IMR-90 (cell line): ENCODE results near the gene MSH3. TPM values are rescaled to one million over a fixed set of nuclear protein-coding genes. Genes with fewer than 3 reads are reported as not detected.
A peak's percentile ranks its signal among the peaks of the same experiment; 100 is the strongest.

Source experiments
- ATAC-seq: fragments of 200-7000 bp; cut with Tn5 transposase; 2 replicates; pipeline ENCODE4 v1.9.1; 2020; ENCODE audit warnings: low read depth, mild to moderate bottlenecking, moderate library complexity
- BruUV-seq: library from RNA; stranded (reverse); fragments of 400-500 nt; replicated peaks from 2 replicates; lab custom pipeline; 2021; lab: Mats Ljungman, UMichigan
- CTCF ChIA-PET: fragments of 300-600 bp; formaldehyde crosslinking; extraction: SDS; loops from one replicate; lab custom pipeline; 2021; ENCODE audit warnings: antibody characterized with exemption; lab: Yijun Ruan, JAX
- POLR2A ChIA-PET: fragments of 300-600 bp; sonication (Branson Sonifier 250); formaldehyde crosslinking; loops from one replicate; lab custom pipeline; 2022; ENCODE audit warnings: antibody characterized with exemption; ENCODE audit not compliant: unreplicated experiment; lab: Charles Lee
- DNase-seq: peaks from one replicate; pipeline ENCODE4 v3.0.0; 2013
- H2AFZ ChIP-seq: replicated peaks from 2 replicates; pipeline ENCODE3; 2013; ENCODE audit warnings: low read length, mild to moderate bottlenecking; ENCODE audit not compliant: poor library complexity
- H2AK5ac ChIP-seq: 2 replicates; pipeline ENCODE4 v1.6.1; 2013; ENCODE audit warnings: low read depth, low read length, inconsistent platforms
- H2AK9ac ChIP-seq: replicated peaks from 2 replicates; pipeline ENCODE3; 2013; ENCODE audit warnings: mild to moderate bottlenecking, low read depth, low read length, moderate library complexity; ENCODE audit not compliant: poor library complexity
- H2BK120ac ChIP-seq: 2 replicates; pipeline ENCODE4 v1.6.1; 2013; ENCODE audit warnings: low read depth, low read length, inconsistent platforms
- H2BK15ac ChIP-seq: 3 replicates; pipeline ENCODE4 v1.6.1; 2013; ENCODE audit warnings: low read depth, low read length, inconsistent platforms
- H2BK20ac ChIP-seq: 2 replicates; pipeline ENCODE4 v1.6.1; 2013; ENCODE audit warnings: low read depth, mild to moderate bottlenecking, inconsistent platforms, low read length, moderate library complexity
- H2BK5ac ChIP-seq: 2 replicates; pipeline ENCODE4 v1.6.1; 2013; ENCODE audit warnings: mild to moderate bottlenecking, low read depth, low read length, inconsistent platforms; ENCODE audit not compliant: poor library complexity, severe bottlenecking
- H3K14ac ChIP-seq: replicated peaks from 2 replicates; pipeline ENCODE4 v1.6.1; 2013; ENCODE audit warnings: low read depth, low read length, inconsistent platforms
- H3K18ac ChIP-seq: 2 replicates; pipeline ENCODE4 v1.6.1; 2013; ENCODE audit warnings: low read depth, low read length, control low read depth
- H3K23ac ChIP-seq: 2 replicates; pipeline ENCODE4 v1.6.1; 2013; ENCODE audit warnings: low read depth, low read length, inconsistent platforms
- H3K27ac ChIP-seq: 2 replicates; pipeline ENCODE4 v1.5.1; 2013; ENCODE audit warnings: mild to moderate bottlenecking, control low read depth, low read length; ENCODE audit not compliant: insufficient read depth
- H3K27me3 ChIP-seq: 2 replicates; pipeline ENCODE4 v1.6.1; 2013; ENCODE audit warnings: low read length; ENCODE audit not compliant: control insufficient read depth, insufficient read depth
- H3K36me3 ChIP-seq: 2 replicates; pipeline ENCODE4 v1.6.1; 2013; ENCODE audit warnings: low read length, mixed read lengths; ENCODE audit not compliant: control insufficient read depth, insufficient read depth
- H3K4ac ChIP-seq: 2 replicates; pipeline ENCODE4 v1.6.1; 2013; ENCODE audit warnings: low read depth, low read length, inconsistent platforms
- H3K4me1 ChIP-seq: 2 replicates; pipeline ENCODE4 v1.6.1; 2013; ENCODE audit warnings: low read length, mixed read lengths; ENCODE audit not compliant: control insufficient read depth, insufficient read depth
- H3K4me2 ChIP-seq: 2 replicates; pipeline ENCODE4 v1.6.1; 2013; ENCODE audit warnings: low read depth, mild to moderate bottlenecking, control low read depth, low read length, moderate library complexity
- H3K4me3 ChIP-seq: 2 replicates; pipeline ENCODE4 v1.5.1; 2013; ENCODE audit warnings: low read depth, mild to moderate bottlenecking, control low read depth, low read length, moderate library complexity; ENCODE audit not compliant: insufficient read depth
- H3K56ac ChIP-seq: 2 replicates; pipeline ENCODE4 v1.6.1; 2013; ENCODE audit warnings: low read length, inconsistent platforms; ENCODE audit not compliant: insufficient read depth; ENCODE audit errors: extremely low read depth
- H3K79me1 ChIP-seq, 2 experiments: 2 replicates each; pipeline ENCODE4 v1.6.1; 2013; ENCODE audit warnings: low read length in 2 of 2, inconsistent platforms in 1 of 2, low read depth in 1 of 2
- H3K9ac ChIP-seq: 2 replicates; pipeline ENCODE4 v1.6.1; 2013; ENCODE audit warnings: low read depth, low read length, control low read depth
- H3K9me1 ChIP-seq: 2 replicates; pipeline ENCODE4 v1.6.1; 2013; ENCODE audit warnings: low read length, inconsistent platforms; ENCODE audit not compliant: insufficient read depth
- H3K9me3 ChIP-seq: 2 replicates; pipeline ENCODE4 v1.6.1; 2013; ENCODE audit warnings: low read length; ENCODE audit not compliant: control insufficient read depth, insufficient read depth
- H4K20me1 ChIP-seq: 2 replicates; pipeline ENCODE4 v1.6.1; 2013; ENCODE audit warnings: low read length, inconsistent platforms; ENCODE audit not compliant: insufficient read depth
- H4K5ac ChIP-seq: 2 replicates; pipeline ENCODE4 v1.6.1; 2013; ENCODE audit warnings: mild to moderate bottlenecking, low read depth, low read length, control low read depth
- H4K8ac ChIP-seq, 2 experiments: 2 replicates each; pipeline ENCODE4 v1.6.1; 2013; ENCODE audit warnings: low read depth in 2 of 2, low read length in 2 of 2, control low read depth in 1 of 2, inconsistent platforms in 1 of 2
- H4K91ac ChIP-seq: 2 replicates; pipeline ENCODE4 v1.6.1; 2013; ENCODE audit warnings: low read depth, low read length, inconsistent platforms; ENCODE audit not compliant: insufficient read depth
- MAFK ChIP-seq: IDR thresholded peaks from 2 replicates; pipeline ENCODE4 v1.6.1; 2012; ENCODE audit warnings: low read depth, low read length, improper control_type of control experiment
- SMC3 ChIP-seq: fragments of 150-350 bp; IDR thresholded peaks from 2 replicates; pipeline ENCODE4 v1.6.1; 2016; ENCODE audit warnings: low read depth, mild to moderate bottlenecking, antibody characterized with exemption, low read length, moderate library complexity
- WGBS, 2 experiments: methylation state at CpG; one replicate each; pipeline versions ENCODE4 v1.1.5 to v1.1.7; 2013; ENCODE audit warnings: missing lambda C conversion rate in 2 of 2; ENCODE audit not compliant: insufficient read length in 1 of 2; ENCODE audit errors: extremely low coverage in 2 of 2; 5-methylcytosine and 5-hydroxymethylcytosine counted together
- dilution Hi-C: fragments of 300-500 bp; cut with HindIII; formaldehyde crosslinking; loops from one replicate; pipeline ENCODE4 v1.14.3; 2018; ENCODE audit warnings: low sequenced_read_pairs; ENCODE audit not compliant: unreplicated experiment
- in situ Hi-C: fragments of 300-500 bp; cut with MboI; formaldehyde crosslinking; loops from 3 replicates; pipeline ENCODE4 v1.14.3; 2019; ENCODE audit warnings: low sequenced_read_pairs, inconsistent platforms, mixed read lengths
- intact Hi-C: fragments of 100-400 bp; cut with micrococcal nuclease; formaldehyde crosslinking; loops from 2 replicates; pipeline ENCODE4 v1.10.0; 2022
- polyA plus RNA-seq, 3 experiments: library from polyadenylated mRNA; depleted of rRNA; stranded (reverse); fragments of >200 nt; gene quantifications; 2 replicates each; pipeline ENCODE4 v1.2.3, GENCODE V29; 2012; ENCODE audit warnings: low replicate concordance in 1 of 3
- total RNA-seq: library from RNA; depleted of rRNA; stranded (reverse); fragments of >200 nt; gene quantifications from 2 replicates; pipeline ENCODE4 v1.2.3, GENCODE V29; 2012

MSH3 gene
- total and polyA plus RNA-seq, 2 of the 4 experiments (the other 2 are of a cell fraction) = 4.6 to 13.3 TPM

DNA sequence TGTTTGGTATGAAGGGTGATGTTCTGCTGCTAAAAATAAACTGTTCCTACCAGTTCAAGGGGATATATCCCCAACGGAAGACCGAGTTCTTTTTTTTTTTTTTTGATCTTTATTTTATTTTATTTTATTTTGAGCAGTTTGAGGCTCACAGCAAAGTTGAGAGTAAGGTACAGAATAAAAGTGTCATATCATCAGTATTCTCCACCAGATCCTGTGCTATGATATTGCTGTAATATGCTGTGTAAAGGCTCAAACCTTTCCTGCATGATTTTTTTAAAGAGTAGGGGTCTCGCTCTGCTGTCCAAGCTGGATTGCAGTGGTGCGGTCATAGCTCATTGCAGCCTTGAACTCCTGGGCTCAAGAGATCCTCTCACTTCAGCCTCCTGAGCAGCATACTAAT is 35.2 kb downstream of the MSH3 start:
- in situ Hi-C loops = loop anchor here (10.0 kb wide), 2 partner anchors 505 to 605 kb away; no protein-coding TSS in a partner anchor
- Histone ChIP-seq H4K5ac (no peak overlapping the region), H3K4me1 (peaks cover 2% of the 10 kb centered on the region; the same call in 1 of the 2 replicates), H3K18ac (no peak overlapping the region), H3K14ac (no peak overlapping the region), H3K27me3 (no peaks in the 10 kb centered on the region), H2AK5ac (no peak overlapping the region), H3K9me3 (no peaks in the 10 kb centered on the region), H3K27ac (no peak overlapping the region), H3K4me2 (no peak overlapping the region), H2BK120ac (no peak overlapping the region), H2BK5ac (no peak overlapping the region), H3K36me3 (no peaks in the 10 kb centered on the region), H2AK9ac (no peak overlapping the region), H3K9ac (no peak overlapping the region), H3K56ac (no peak overlapping the region), H2BK20ac (no peak overlapping the region), H2AFZ (no peak overlapping the region), H4K20me1 (no peaks in the 10 kb centered on the region), H3K4ac (no peak overlapping the region), H4K91ac (no peak overlapping the region), H3K4me3 (no peak overlapping the region), H3K79me1 (peaks cover 10 to 15% of the 10 kb centered on the region in 2 experiments; a peak in 3 of 4 replicates), H2BK15ac (no peak overlapping the region), H3K23ac (no peak overlapping the region), H4K8ac (no peak overlapping the region), H3K9me1 (no peaks in the 10 kb centered on the region)
- WGBS, 2 experiments = no CpG with 5 or more reads among the region's 4 CpGs
- POLR2A ChIA-PET = no interaction called here
- no TSS peak for BruUV-seq
- CTCF ChIA-PET = no interaction called here
- no peak for DNase-seq
- intact Hi-C loops = no loop called here
- peak; percentile 60 for TF ChIP-seq MAFK
- no peak for TF ChIP-seq SMC3
- no peak for ATAC-seq
- dilution Hi-C loops = no loop called here
